ENCODE measurements around the gene ALDH18A1.
"Not testable (repeated sequence)": the region's sequence is repeated elsewhere in the genome, so short reads cannot be mapped to it uniquely, and the experiment has no call there.

The ALDH18A1 gene

DNA sequence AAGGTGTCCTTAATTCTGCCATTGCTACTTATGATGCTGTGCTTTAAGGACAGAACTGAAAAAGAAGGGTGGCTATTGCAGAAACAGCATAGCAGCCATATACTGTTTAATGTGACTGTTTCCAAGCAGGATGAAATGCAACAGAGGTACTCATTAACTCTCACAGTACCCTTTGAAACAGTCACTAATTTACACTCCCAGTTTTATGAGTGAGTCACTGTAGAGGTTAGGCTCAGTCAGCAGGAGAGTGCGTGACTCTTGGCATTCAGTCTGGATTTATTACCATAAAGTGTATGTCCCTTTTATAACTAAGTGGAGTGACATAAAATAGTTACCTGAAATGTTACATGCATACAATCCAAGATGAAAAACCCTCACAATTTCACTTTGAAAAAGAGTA, 27.7 kb downstream of the ALDH18A1 start:
- TF ChIP-seq, protein P1, sequence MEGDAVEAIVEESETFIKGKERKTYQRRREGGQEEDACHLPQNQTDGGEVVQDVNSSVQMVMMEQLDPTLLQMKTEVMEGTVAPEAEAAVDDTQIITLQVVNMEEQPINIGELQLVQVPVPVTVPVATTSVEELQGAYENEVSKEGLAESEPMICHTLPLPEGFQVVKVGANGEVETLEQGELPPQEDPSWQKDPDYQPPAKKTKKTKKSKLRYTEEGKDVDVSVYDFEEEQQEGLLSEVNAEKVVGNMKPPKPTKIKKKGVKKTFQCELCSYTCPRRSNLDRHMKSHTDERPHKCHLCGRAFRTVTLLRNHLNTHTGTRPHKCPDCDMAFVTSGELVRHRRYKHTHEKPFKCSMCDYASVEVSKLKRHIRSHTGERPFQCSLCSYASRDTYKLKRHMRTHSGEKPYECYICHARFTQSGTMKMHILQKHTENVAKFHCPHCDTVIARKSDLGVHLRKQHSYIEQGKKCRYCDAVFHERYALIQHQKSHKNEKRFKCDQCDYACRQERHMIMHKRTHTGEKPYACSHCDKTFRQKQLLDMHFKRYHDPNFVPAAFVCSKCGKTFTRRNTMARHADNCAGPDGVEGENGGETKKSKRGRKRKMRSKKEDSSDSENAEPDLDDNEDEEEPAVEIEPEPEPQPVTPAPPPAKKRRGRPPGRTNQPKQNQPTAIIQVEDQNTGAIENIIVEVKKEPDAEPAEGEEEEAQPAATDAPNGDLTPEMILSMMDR (IDR thresholded peaks at IDR 0.05; ENCODE audit: extremely low read depth, missing control alignments): no peak
- DNase-seq (ENCODE audit: low spot score): no peak

DNA sequence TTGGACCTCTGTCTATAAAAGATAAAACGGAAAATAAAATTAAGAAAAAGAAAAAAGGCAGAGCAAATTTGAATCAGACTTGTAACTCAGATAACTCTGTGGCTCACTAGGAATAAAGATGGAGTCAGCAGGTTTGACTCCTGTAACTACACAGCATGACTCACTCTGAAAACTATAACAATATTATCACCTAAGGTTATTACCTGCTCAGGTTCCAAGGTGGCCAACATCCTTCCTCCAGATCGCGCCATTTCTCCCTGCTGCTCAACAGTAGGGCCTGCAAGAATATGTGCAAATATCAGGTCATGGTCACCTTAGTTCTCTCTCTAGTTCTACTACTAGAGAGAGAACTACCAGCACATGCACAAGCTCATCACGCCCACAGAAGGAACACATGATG, 30.0 kb downstream of the ALDH18A1 start:
- DNase-seq (ENCODE audit: low spot score): no peak
- TF ChIP-seq, protein P1 (IDR thresholded peaks at IDR 0.05; ENCODE audit: extremely low read depth, missing control alignments): no peak

DNA sequence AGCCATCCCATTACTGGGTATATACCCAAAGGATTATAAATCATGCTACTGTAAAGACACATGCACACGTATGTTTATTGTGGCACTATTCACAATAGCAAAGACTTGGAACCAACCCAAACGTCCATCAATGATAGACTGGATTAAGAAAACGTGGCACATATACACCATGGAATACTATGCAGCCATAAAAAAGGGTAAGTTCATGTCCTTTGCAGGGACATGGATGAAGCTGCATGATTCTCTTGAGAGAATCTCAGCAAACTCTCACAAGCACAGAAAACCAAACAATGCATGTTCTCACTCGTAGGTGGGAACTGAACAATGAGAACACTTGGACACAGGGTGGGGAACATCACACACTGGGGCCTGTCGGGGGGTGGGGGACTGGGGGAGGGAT, 36.1 kb downstream of the ALDH18A1 start:
- not testable (repeated sequence) for DNase-seq (ENCODE audit: low spot score)

DNA sequence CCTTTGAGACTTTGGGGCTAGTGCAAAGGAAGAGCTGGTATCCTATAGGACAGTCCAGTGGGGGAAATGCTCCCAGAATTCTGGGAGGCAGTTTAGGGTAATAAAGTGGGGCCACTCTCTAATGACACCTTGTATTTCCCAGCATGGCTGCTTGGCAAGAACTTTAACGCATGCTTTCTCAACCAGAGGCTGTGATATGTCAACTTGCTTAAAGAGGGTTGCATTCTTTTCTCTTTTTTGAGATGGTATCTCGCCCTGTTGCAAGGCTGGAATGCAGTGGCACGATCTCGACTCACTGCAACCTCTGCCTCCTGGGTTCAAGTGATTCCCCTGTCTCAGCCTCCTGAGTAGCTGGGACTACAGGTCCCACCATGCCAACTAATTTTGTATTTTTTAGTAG, 38.4 kb downstream of the ALDH18A1 start:
- TF ChIP-seq, protein P1 (IDR thresholded peaks at IDR 0.05; ENCODE audit: extremely low read depth, missing control alignments): no peak
- no peak for DNase-seq (ENCODE audit: low spot score)

DNA sequence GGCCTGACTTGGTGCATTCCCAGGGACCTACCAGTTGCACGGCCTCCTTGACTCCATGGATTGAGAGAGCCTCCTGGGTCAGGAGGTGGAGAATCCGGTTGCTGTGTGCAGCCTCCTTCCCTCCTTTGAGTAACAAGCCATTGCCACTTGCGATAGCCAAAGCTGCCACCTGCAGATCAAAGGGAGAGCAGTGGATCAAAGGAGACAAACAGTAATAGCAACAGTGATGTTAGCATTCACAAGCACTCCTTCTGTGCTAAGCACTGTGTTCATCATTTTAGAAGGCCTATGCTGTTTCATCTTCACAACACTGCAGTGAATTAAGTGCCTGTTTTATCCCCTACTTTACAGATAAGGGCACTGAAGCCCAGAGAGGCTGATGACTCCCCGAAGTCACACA, 40.1 kb downstream of the ALDH18A1 start:
- DNase-seq (ENCODE audit: low spot score): no peak
- TF ChIP-seq, protein P1 (IDR thresholded peaks at IDR 0.05; ENCODE audit: extremely low read depth, missing control alignments): no peak

DNA sequence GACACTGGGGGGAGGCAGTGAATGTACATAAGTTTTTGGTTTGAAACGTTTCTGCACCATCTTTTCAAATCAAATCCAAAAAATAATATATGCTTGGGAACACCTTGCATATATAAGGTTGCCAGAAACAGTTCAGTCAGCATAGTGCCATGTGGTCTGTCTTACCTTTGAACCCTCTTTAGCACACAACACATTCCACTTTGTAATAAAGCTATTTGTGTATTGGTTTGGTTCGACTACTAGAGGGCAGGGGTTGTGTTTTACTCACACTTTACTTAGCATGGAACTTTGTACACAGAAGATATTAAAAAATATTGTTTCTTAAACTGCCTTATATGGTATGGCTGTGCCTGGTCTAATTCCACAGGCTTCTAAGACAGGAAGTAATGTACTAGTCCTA, 43.2 kb downstream of the ALDH18A1 start:
- DNase-seq (ENCODE audit: low spot score): no peak
- TF ChIP-seq, protein P1 (IDR thresholded peaks at IDR 0.05; ENCODE audit: extremely low read depth, missing control alignments): no peak

DNA sequence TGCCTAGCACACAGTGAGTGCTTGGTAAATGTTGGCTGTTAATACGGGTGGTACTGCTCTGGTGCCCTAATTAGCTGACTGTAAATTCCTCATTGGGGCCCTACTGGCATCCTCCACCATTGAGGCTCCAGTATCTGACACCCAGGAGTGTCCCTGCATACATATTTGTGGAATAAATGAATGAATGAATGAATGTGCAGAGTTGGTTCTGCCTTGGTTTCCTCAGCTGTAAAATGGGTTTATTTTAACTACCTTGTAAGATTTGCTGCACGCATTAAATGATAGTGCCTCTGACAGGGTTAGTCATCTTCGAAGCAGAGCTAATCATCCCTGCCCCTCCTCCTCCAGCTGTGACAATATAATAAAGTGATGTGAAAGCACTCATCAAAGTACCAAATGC, 45.8 kb downstream of the ALDH18A1 start:
- TF ChIP-seq, protein P1 (IDR thresholded peaks at IDR 0.05; ENCODE audit: extremely low read depth, missing control alignments): no peak
- DNase-seq (ENCODE audit: low spot score): no peak

DNA sequence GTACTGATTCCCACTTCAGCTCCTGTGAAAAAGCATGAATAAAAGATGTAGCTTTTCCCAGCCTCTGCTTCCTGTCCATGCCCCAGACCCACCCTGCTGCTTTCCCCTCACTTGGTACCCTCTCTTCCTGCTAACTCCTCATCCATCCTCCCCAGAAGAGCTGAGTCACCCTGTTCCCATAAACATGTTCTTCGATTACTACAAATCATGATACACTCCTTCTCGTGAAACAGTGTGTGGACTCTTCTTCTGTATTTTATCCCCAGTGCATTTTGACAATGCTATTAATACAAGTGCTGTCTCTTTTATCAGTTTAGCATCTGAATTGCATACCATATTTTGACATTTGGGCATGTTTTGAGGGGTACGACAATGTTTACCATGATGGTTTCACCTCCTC, 49.6 kb downstream of the ALDH18A1 start:
- DNase-seq (ENCODE audit: low spot score): no peak

More for the DNA sequence above, 49.6 kb downstream of the ALDH18A1 start:
- TF ChIP-seq, protein P1 (IDR thresholded peaks at IDR 0.05; ENCODE audit: extremely low read depth, missing control alignments): no peak

All from GM20000 (cell line).